Measurements from ENCODE around the gene SVOP. TPM values are rescaled to one million over a fixed set of nuclear protein-coding genes. Genes with fewer than 3 reads are reported as not detected.

Gene SVOP
- total and polyA plus RNA-seq, 2 experiments from 2014 or later: 0.10 TPM; not detected in 1

GRCh38 chr12:108959748-108960655, 60.9 kb downstream of the SVOP start (continued):
- no peak for TF ChIP-seq CTCF (conservative IDR thresholded peaks at IDR 0.05; ENCODE audit: low read depth in 2 of 2)
- TF ChIP-seq JUNB (IDR thresholded peaks at IDR 0.05; ENCODE audit: unreplicated experiment): no peak

- Mint-ChIP-seq H3K4me3 (no peak overlapping the region), H3K27me3 (ENCODE audit: insufficient read depth, low read depth, poor library complexity) (peaks cover 5% of the 10 kb centered on the region), H3K4me1 (no peaks in the 10 kb centered on the region), H3K27ac (no peak overlapping the region), H3K9me3 (no peaks in the 10 kb centered on the region), H3K36me3 (ENCODE audit: low read depth) (no peaks in the 10 kb centered on the region)
- no peak overlapping the region for H2AFZ ChIP-seq
- no peak overlapping the region for H3K4me2 ChIP-seq
- H3K79me2 ChIP-seq (replicated peaks; ENCODE audit: insufficient read depth): no peaks in the 10 kb centered on the region
- no peak overlapping the region for H3K4me3 ChIP-seq
- ATAC-seq (no peak), DNase-seq (ENCODE audit: low spot score) (no peak)
- H3K27ac ChIP-seq (ENCODE audit: low read depth): no peak overlapping the region
- TF ChIP-seq STAT1 (IDR thresholded peaks at IDR 0.05; ENCODE audit: unreplicated experiment) (no peak), REST (IDR thresholded peaks at IDR 0.05; ENCODE audit: unreplicated experiment) (no peak), CREB1 (CRISPR knock-in tag; IDR thresholded peaks at IDR 0.05; ENCODE audit: low read depth) (no peak), EZH2phosphoT487 (IDR thresholded peaks at IDR 0.05; ENCODE audit: unreplicated experiment) (no peak), NANOG (IDR thresholded peaks at IDR 0.05; ENCODE audit: borderline replicate concordance) (no peak), CTCF (conservative IDR thresholded peaks at IDR 0.05; ENCODE audit: low read depth in 2 of 2) (no peak)
- TF ChIP-seq, protein P1, sequence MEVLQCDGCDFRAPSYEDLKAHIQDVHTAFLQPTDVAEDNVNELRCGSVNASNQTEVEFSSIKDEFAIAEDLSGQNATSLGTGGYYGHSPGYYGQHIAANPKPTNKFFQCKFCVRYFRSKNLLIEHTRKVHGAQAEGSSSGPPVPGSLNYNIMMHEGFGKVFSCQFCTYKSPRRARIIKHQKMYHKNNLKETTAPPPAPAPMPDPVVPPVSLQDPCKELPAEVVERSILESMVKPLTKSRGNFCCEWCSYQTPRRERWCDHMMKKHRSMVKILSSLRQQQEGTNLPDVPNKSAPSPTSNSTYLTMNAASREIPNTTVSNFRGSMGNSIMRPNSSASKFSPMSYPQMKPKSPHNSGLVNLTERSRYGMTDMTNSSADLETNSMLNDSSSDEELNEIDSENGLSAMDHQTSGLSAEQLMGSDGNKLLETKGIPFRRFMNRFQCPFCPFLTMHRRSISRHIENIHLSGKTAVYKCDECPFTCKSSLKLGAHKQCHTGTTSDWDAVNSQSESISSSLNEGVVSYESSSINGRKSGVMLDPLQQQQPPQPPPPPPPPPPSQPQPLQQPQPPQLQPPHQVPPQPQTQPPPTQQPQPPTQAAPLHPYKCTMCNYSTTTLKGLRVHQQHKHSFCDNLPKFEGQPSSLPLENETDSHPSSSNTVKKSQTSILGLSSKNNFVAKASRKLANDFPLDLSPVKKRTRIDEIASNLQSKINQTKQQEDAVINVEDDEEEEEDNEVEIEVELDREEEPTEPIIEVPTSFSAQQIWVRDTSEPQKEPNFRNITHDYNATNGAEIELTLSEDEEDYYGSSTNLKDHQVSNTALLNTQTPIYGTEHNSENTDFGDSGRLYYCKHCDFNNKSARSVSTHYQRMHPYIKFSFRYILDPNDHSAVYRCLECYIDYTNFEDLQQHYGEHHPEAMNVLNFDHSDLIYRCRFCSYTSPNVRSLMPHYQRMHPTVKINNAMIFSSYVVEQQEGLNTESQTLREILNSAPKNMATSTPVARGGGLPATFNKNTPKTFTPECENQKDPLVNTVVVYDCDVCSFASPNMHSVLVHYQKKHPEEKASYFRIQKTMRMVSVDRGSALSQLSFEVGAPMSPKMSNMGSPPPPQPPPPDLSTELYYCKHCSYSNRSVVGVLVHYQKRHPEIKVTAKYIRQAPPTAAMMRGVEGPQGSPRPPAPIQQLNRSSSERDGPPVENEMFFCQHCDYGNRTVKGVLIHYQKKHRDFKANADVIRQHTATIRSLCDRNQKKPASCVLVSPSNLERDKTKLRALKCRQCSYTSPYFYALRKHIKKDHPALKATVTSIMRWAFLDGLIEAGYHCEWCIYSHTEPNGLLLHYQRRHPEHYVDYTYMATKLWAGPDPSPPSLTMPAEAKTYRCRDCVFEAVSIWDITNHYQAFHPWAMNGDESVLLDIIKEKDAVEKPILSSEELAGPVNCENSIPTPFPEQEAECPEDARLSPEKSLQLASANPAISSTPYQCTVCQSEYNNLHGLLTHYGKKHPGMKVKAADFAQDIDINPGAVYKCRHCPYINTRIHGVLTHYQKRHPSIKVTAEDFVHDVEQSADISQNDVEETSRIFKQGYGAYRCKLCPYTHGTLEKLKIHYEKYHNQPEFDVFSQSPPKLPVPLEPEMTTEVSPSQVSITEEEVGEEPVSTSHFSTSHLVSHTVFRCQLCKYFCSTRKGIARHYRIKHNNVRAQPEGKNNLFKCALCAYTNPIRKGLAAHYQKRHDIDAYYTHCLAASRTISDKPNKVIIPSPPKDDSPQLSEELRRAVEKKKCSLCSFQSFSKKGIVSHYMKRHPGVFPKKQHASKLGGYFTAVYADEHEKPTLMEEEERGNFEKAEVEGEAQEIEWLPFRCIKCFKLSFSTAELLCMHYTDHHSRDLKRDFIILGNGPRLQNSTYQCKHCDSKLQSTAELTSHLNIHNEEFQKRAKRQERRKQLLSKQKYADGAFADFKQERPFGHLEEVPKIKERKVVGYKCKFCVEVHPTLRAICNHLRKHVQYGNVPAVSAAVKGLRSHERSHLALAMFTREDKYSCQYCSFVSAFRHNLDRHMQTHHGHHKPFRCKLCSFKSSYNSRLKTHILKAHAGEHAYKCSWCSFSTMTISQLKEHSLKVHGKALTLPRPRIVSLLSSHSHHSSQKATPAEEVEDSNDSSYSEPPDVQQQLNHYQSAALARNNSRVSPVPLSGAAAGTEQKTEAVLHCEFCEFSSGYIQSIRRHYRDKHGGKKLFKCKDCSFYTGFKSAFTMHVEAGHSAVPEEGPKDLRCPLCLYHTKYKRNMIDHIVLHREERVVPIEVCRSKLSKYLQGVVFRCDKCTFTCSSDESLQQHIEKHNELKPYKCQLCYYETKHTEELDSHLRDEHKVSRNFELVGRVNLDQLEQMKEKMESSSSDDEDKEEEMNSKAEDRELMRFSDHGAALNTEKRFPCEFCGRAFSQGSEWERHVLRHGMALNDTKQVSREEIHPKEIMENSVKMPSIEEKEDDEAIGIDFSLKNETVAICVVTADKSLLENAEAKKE (CRISPR knock-in tag; IDR thresholded peaks at IDR 0.05): no peak
- no peaks in the 10 kb centered on the region for H4K20me1 ChIP-seq (replicated peaks; ENCODE audit: insufficient read depth)
- H3F3A ChIP-seq (replicated peaks; ENCODE audit: low read depth): no peaks in the 10 kb centered on the region
- H3K27me3 ChIP-seq (ENCODE audit: insufficient read depth): no peaks in the 10 kb centered on the region
- no peaks in the 10 kb centered on the region for H3K36me3 ChIP-seq (ENCODE audit: insufficient read depth)
- H3K4me1 ChIP-seq (ENCODE audit: insufficient read depth): no peaks in the 10 kb centered on the region
- no peaks in the 10 kb centered on the region for H3K9me2 ChIP-seq (ENCODE audit: insufficient read depth)
These were observed 65.5 kb downstream of the SVOP start for GRCh38 chr12:108955225-108955835.

All from GM23338 (cell line).